NCI-H526 (cell line): ENCODE measurements around the gene MFSD6.
"Not testable (repeated sequence)": the region's sequence is repeated elsewhere in the genome, so short reads cannot be mapped to it uniquely, and the experiment has no call there.

ENCODE experiments used
- DNase-seq, 2 experiments: peaks; one replicate each; lab custom pipeline; 2025; lab: John Stamatoyannopoulos, UW

The MFSD6 gene

GRCh38 chr2:190405995-190406394 is 2.2 kb upstream of the MFSD6 start:
- no peak for DNase-seq

- no peak for DNase-seq
These were observed 1.4 kb upstream of the MFSD6 start for GRCh38 chr2:190406805-190407204.

GRCh38 chr2:190407246-190407661 is 901 bp upstream of the MFSD6 start:
- DNase-seq = no peak

GRCh38 chr2:190408538-190409271 is 550 bp downstream of the MFSD6 start:
- peak; percentile 56 to 85 for DNase-seq

- DNase-seq = peak; percentile 39
These were observed 1.5 kb downstream of the MFSD6 start for GRCh38 chr2:190409616-190410015.

GRCh38 chr2:190410166-190410565 is 2.0 kb downstream of the MFSD6 start:
- peak in 1 of 2 experiments; percentile 33 for DNase-seq

GRCh38 chr2:190412966-190413365 is 4.8 kb downstream of the MFSD6 start:
- peak; percentile 9 to 46 for DNase-seq

GRCh38 chr2:190413421-190413820 is 5.3 kb downstream of the MFSD6 start:
- peak; percentile 13 to 50 for DNase-seq

GRCh38 chr2:190415251-190415650 is 7.1 kb downstream of the MFSD6 start:
- no peak for DNase-seq

- peak in 1 of 2 experiments; percentile 7 for DNase-seq
These were observed 7.9 kb downstream of the MFSD6 start for GRCh38 chr2:190415794-190416775.

- DNase-seq = no peak
These were observed 9.1 kb downstream of the MFSD6 start for GRCh38 chr2:190417045-190417842.

GRCh38 chr2:190418727-190419126 is 10.6 kb downstream of the MFSD6 start:
- no peak for DNase-seq

GRCh38 chr2:190420801-190421200 is 12.6 kb downstream of the MFSD6 start:
- peak; percentile 63 to 71 for DNase-seq

GRCh38 chr2:190425221-190425866 is 17.2 kb downstream of the MFSD6 start:
- DNase-seq = no peak

- no peak for DNase-seq
These were observed 17.9 kb downstream of the MFSD6 start for GRCh38 chr2:190425883-190426658.

- not testable (repeated sequence) for DNase-seq
These were observed 22.7 kb downstream of the MFSD6 start for GRCh38 chr2:190430866-190431265.

GRCh38 chr2:190431907-190432306 is 23.8 kb downstream of the MFSD6 start:
- no peak for DNase-seq

GRCh38 chr2:190432567-190433231 is 24.5 kb downstream of the MFSD6 start:
- DNase-seq = no peak

- DNase-seq = no peak
These were observed 27.0 kb downstream of the MFSD6 start for GRCh38 chr2:190435031-190435670.

- no peak for DNase-seq
These were observed 28.4 kb downstream of the MFSD6 start for GRCh38 chr2:190436557-190436956.
